ENCODE measurements around the gene SLC29A1.

SLC29A1 gene

GRCh38 chr6:44275271-44275748, 51.9 kb downstream of the SLC29A1 start:
- ATAC-seq, result no peak
- TF ChIP-seq ZNF565 (CRISPR knock-in tag; conservative IDR thresholded peaks at IDR 0.05; ENCODE audit: low read depth) (no peak), TSHZ2 (CRISPR knock-in tag; IDR thresholded peaks at IDR 0.05) (no peak), POU6F1 (CRISPR knock-in tag; IDR thresholded peaks at IDR 0.05; ENCODE audit: borderline replicate concordance, low read depth) (no peak), BACH2 (CRISPR knock-in tag; IDR thresholded peaks at IDR 0.05; ENCODE audit: borderline replicate concordance) (no peak), ZC3H10 (CRISPR knock-in tag; IDR thresholded peaks at IDR 0.05) (no peak), TCF4 (CRISPR knock-in tag; IDR thresholded peaks at IDR 0.05; ENCODE audit: borderline replicate concordance) (no peak)

GRCh38 chr6:44275749-44276648, 52.6 kb downstream of the SLC29A1 start:
- ATAC-seq, result no peak
- TF ChIP-seq RARB (CRISPR knock-in tag; IDR thresholded peaks at IDR 0.05) (no peak), PATZ1 (CRISPR knock-in tag; IDR thresholded peaks at IDR 0.05; ENCODE audit: borderline replicate concordance) (no peak), CREB5 (CRISPR knock-in tag; IDR thresholded peaks at IDR 0.05; ENCODE audit: low read depth) (no peak)

GRCh38 chr6:44276667-44277640, 53.6 kb downstream of the SLC29A1 start:
- no peak for ATAC-seq
- TF ChIP-seq PPARA (CRISPR knock-in tag; IDR thresholded peaks at IDR 0.05; ENCODE audit: borderline replicate concordance), result no peak
- no peak for TF ChIP-seq CSRNP3 (CRISPR knock-in tag; IDR thresholded peaks at IDR 0.05)
- TF ChIP-seq TOX (CRISPR knock-in tag; IDR thresholded peaks at IDR 0.05; ENCODE audit: borderline replicate concordance), result no peak
- no peak for TF ChIP-seq ARNTL (CRISPR knock-in tag; IDR thresholded peaks at IDR 0.05; ENCODE audit: borderline replicate concordance, low read depth)
- TF ChIP-seq ZFP30 (CRISPR knock-in tag; IDR thresholded peaks at IDR 0.05), result no peak
- no peak for TF ChIP-seq RARB (CRISPR knock-in tag; IDR thresholded peaks at IDR 0.05)
- no peak for TF ChIP-seq ISL1 (CRISPR knock-in tag; IDR thresholded peaks at IDR 0.05)
- TF ChIP-seq TSHZ2 (CRISPR knock-in tag; IDR thresholded peaks at IDR 0.05), result no peak
- no peak for TF ChIP-seq ZNF8 (CRISPR knock-in tag; IDR thresholded peaks at IDR 0.05)
- TF ChIP-seq ESRRG (CRISPR knock-in tag; IDR thresholded peaks at IDR 0.05), result no peak
- TF ChIP-seq OSR1 (CRISPR knock-in tag; IDR thresholded peaks at IDR 0.05), result no peak
- no peak for TF ChIP-seq CSDC2 (CRISPR knock-in tag; IDR thresholded peaks at IDR 0.05)
- no peak for TF ChIP-seq PATZ1 (CRISPR knock-in tag; IDR thresholded peaks at IDR 0.05; ENCODE audit: borderline replicate concordance)
